Jurkat, Clone E6-1 (cell line): ENCODE results near the gene AP1G1.

ENCODE experiments used
- DNase-seq: peaks from one replicate; pipeline ENCODE4 v3.0.0-alpha.2; 2011; ENCODE audit warnings: low read depth, low spot score
- H3K4me3 ChIP-seq: 2 replicates; pipeline ENCODE4 v1.5.1; 2011; ENCODE audit warnings: mild to moderate bottlenecking, low read length, control low read depth, moderate library complexity

The AP1G1 gene

DNA sequence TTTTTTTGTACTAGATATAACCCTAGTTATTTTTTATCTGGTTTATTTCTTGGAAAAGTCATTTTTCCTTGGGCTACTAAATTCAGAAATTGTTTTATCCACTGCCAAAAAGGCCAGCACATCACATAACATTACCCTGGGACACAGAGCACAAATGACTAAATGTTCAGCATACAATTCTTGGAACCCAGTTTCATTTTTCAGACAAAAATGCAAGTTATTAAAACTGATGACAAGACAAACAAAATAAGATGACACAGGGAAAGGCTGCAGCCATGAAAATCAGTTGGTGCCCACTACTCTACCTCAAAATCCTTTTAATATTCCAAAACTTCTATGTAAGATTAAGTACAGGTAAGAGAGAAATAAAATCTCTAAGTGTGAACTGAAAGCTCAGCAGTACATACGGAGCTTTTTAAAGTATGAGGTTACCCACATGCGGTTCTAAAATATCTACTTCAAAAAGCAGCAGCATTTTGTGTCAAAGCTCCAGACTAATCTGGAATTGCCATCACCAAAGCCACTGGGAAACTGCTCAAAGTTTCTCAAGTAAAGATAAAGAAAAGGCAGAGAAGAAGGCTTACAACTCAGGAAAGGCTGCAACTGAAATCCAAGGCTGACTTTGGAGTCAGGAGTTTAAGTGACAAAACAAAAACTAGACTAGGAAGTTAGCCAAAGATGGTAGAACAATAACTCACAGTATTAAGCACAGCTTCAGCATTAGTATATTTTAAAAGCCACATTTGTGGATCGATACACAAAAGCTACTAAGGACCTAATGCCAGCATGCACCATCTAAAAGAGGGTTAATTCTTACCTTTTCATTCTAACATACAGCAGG lies 41.4 kb downstream of the AP1G1 start:
- no peak overlapping the region for H3K4me3 ChIP-seq
- DNase-seq, result peak; percentile 55

- no peak for DNase-seq
- H3K4me3 ChIP-seq, result no peak overlapping the region
Measured at GRCh38 chr16:71762186-71762585, 46.4 kb downstream of the AP1G1 start.

DNA sequence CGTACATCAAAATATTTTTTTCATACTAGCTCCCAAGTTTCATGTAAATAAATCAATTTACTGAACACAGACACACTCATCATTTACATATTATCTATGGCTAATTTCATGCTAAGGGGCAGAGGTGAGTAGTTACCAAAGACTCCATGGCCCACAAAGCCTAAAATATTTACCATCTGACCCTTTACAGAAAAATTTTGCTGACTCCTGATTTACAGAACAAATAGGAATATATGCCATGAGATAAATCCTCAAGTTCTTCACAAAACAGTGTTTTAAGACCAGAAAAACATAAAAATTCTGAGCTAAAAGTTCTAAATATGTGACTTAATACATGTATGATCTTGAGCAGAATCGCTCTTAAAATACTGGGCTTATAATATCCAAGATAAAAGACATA lies 47.5 kb downstream of the AP1G1 start:
- no peak for DNase-seq
- H3K4me3 ChIP-seq, result no peak overlapping the region

DNA sequence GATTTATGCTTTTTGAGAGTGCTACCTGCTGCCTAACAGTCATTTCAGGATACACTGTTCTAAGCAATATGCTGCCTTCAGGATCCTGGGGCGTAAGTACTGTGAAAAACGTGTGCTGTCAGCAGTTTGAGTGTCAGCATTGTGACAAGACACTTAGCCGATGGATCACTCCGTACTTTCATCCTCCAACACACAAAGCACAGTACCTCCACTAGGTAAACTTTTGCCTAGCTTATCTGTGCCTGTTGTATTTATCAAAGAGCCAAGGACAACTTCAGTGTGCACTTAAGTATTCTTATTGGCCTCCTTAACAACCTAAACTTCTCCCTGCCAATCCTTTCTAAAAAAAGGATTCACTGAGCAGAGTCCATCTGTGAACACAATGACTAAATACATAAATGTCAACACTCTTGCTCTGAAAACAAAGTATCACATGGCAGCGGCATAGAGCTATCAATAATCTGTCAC lies 50.3 kb downstream of the AP1G1 start:
- DNase-seq, result no peak
- no peak overlapping the region for H3K4me3 ChIP-seq

GRCh38 chr16:71754652-71755051 lies 54.0 kb downstream of the AP1G1 start:
- no peak for DNase-seq
- H3K4me3 ChIP-seq, result no peak overlapping the region

DNA sequence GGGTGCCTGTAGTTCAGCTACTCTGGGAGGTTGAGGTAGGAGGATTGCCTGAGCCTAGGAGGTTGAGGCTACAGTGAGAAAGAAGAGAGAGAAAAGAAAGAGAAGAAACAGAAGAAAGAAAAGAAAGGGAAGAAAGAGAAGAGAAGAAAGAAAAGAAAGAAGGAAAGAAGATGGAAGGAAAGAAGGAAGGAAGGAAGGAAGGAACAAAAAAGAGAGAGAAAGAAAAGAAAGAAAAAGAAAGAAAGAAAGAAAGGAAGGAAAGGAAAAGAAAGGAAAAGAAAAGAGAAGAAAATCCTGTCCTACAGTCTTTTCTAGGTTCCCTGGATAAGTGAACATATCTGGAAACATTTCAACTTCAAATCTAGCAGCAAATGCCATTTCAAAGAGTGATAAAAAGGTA lies 54.5 kb downstream of the AP1G1 start:
- no peak overlapping the region for H3K4me3 ChIP-seq
- no peak for DNase-seq

- DNase-seq, result no peak
- no peak overlapping the region for H3K4me3 ChIP-seq
Measured at GRCh38 chr16:71748226-71748625, 60.4 kb downstream of the AP1G1 start.

DNA sequence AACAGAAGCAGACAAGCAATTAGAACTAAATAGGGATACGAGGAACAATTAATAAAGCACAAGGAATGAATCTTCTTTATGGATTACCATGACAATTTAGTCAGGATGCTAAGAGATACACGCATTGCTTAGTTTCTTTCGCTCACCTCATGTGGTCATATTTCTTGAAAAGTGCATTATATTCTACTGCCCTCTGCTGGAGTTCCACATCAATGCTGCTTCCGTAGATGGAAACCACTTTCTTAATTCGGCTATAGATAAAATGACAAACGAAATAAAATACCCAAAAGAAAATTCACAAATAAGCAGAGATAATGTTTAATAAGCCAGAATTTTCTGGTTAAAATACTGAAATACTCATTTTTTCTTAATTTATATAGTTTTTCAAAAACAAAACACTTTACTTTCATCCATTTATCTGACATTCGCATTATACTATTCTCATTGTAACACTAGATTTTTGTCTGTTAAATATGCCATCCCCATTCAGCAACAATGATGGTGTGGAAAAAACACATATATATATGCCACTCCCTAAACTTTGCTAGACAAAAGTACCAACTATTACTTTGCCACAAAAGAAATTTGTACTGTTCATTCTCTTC lies 62.1 kb downstream of the AP1G1 start:
- peak; percentile 42 for DNase-seq
- no peak overlapping the region for H3K4me3 ChIP-seq

DNA sequence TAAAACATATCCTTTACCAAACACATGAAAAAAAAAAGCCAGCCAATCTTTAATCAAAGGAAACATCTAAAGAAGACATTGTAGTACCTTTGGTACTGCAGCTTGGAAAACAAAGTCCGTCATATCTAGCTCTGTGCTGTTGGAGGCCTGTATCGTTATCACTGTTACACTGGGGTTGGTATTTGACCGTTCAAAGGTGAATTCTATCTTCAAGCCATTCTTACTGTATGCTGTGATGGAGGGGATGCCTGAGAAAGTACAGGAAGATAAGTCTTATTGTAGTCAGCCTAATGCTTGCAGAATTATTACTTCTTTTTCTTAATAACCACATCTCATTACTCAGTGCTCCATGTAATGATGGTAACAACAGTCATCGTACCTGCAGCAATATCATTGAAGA lies 69.8 kb downstream of the AP1G1 start:
- DNase-seq, result no peak
- H3K4me3 ChIP-seq, result no peak overlapping the region

GRCh38 chr16:71737501-71737900 lies 71.1 kb downstream of the AP1G1 start:
- no peak overlapping the region for H3K4me3 ChIP-seq
- no peak for DNase-seq

GRCh38 chr16:71734511-71734910 lies 74.1 kb downstream of the AP1G1 start:
- no peak overlapping the region for H3K4me3 ChIP-seq
- no peak for DNase-seq

GRCh38 chr16:71732587-71732986 lies 76.0 kb downstream of the AP1G1 start:
- no peak for DNase-seq
- H3K4me3 ChIP-seq, result no peak overlapping the region

DNA sequence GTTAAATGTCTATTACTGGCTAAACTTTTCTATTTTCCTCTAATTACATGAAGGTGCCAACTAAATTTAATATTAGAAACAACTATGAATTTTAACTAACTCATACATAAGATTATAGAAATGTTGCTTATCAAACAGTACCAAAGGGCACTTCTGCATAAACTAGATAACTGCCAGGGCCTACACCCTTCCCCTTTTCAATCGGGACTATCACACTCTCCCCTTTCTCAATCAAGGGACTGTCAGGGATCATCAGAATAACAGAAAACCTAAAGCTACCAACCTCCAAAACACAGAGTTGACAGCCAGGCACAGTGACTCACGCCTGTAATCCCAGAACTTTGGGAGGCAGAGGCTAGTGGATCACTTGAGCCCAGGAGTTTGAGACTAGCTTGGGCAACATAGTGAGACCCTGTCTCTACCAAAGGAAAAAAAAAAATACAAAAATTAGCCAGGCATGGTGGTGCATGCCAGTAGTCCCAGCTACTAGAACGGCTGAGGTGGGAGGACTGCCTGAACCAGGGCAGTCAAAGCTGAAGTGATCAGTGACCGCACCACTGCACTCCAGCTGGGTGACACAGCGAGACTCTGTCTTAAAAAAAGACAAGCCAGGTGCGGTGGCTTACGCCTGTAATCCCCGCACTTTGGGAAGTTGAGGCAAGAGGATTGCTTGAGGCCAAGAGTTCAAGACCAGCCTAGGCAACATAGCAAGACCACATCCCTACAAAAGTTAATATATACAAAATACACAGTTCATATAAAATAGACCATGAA lies 80.9 kb downstream of the AP1G1 start:
- no peak for DNase-seq
- no peak overlapping the region for H3K4me3 ChIP-seq

- DNase-seq, result no peak
- H3K4me3 ChIP-seq, result no peak overlapping the region
Measured at GRCh38 chr16:71726476-71727315, 81.9 kb downstream of the AP1G1 start.

- peak within 1 kb of the TSS; percentile 67 for H3K4me3 ChIP-seq
- no peak for DNase-seq
Measured at GRCh38 chr16:71724320-71724751, 84.3 kb downstream of the AP1G1 start, which contains the start of gene PHLPP2. Gene PHLPP2 (minus strand): TSS chr16:71724701. CDS start chr16:71714795, 9,906 bp downstream.

DNA sequence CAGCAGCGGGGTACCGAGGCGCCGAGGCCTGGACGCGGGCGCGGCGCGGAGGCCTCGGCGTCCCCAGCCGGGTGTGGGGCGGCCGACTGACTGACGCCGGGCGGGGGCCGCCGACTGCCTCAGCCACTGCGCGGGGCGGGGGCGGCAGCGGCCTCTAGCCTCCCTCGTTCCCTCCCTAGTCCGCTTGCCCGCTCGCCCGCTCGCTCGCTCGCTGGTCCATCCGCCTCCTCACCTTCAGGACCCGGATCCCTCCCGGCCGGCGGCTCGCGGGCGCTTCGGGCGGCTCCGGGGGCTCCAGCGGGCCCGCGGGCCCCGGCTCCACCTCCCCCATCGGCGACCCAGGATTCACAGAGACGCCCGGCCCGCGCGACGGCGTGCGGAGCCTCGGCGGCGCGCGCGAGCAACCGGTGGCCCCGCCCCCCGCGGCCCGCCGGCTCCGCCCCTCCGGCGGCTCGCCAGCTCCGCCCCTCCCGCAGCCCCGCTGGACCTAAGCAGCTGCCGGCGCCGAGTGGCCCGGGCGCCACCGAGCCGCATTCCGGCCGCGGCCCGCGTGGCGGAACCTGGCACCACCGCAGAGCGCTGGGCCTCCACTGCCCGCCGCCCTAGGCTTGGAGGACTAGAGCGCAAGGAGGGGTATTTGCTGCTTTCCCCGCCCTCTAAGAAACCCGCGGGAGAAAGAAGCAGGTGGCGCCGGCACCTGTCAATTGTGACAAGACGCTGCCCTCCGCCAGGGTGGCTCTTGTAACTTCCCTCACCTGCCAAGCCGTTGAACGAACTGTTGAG lies 84.9 kb downstream of the AP1G1 start:
- DNase-seq, result peak; percentile 66
- H3K4me3 ChIP-seq, result peak overlapping the region; percentile 67

DNA sequence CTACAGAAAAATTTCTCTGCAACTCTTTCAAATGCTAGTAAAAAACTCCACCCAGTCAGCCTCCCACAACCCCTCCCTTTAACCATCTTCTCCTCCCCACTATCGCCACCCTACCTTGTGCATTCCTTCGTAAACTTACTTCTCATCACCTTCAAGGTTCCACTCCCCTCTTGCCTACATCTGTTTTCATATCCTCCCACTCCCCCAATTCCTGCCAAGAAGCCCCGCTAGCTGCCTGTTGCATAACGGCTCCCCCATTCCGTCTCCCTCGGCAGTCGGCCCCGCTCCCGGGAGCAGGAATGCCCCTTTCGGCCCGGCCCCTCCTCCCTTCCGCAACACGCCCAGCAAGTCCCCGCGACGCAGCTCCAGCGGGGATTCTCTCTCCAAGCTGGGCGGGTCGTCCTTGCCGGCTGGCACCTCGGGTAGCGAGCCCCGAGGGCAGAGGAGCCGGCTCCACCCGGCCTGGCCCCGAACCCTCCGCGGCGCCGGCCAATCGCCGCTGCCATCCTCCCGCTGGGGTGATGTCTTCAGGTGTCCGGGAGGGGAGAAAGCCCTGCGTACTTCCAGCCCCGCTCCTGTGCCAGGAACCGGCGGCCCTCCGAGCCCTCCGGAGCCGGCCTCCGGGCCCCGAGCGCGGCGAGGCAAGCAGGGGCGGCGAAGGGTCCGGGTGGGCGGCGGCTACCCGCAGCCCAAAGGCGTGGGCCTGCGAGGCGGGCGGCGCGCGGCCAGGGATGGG lies 85.7 kb downstream of the AP1G1 start:
- DNase-seq, result peak; percentile 38
- peak overlapping the region; percentile 67 for H3K4me3 ChIP-seq
